GM18951 (cell line): ENCODE results near the gene ANKS1B.
"Not testable (repeated sequence)": the region's sequence is repeated elsewhere in the genome, so short reads cannot be mapped to it uniquely, and the experiment has no call there.

ENCODE experiments used
- POLR2A ChIP-seq: IDR thresholded peaks from 4 replicates; pipeline ENCODE4 v1.6.1; 2011; ENCODE audit warnings: mild to moderate bottlenecking; ENCODE audit not compliant: insufficient read length, insufficient read depth; ENCODE audit errors: extremely low read depth
- in situ Hi-C: fragments of 300-500 bp; cut with MboI; formaldehyde crosslinking; loops from one replicate; pipeline ENCODE4 v1.12.0; 2022; ENCODE audit warnings: low sequenced_read_pairs, mixed read lengths, inconsistent platforms; ENCODE audit not compliant: unreplicated experiment

ANKS1B gene

GRCh38 chr12:99984271-99985128, at the start of gene ANKS1B:
Gene ANKS1B (minus strand): TSS chr12:99984936. CDS start chr12:99984237, 699 bp downstream.
- in situ Hi-C loops, result no loop called here
- TF ChIP-seq POLR2A, result no peak

GRCh38 chr12:100031836-100032235, 47.1 kb upstream of the ANKS1B start:
- TF ChIP-seq POLR2A, result no peak
- in situ Hi-C loops, result no loop called here

- no peak for TF ChIP-seq POLR2A
- in situ Hi-C loops, result no loop called here
Observed at GRCh38 chr12:100027671-100028070, 42.9 kb upstream of the ANKS1B start.

GRCh38 chr12:100026241-100026640, 41.5 kb upstream of the ANKS1B start:
- in situ Hi-C loops, result no loop called here
- TF ChIP-seq POLR2A, result no peak

- in situ Hi-C loops, result no loop called here
Observed at GRCh38 chr12:100024974-100025555, 40.3 kb upstream of the ANKS1B start.

GRCh38 chr12:100020370-100020769, 35.6 kb upstream of the ANKS1B start:
- in situ Hi-C loops, result no loop called here
- TF ChIP-seq POLR2A, result no peak

More at GRCh38 chr12:100024974-100025555, 40.3 kb upstream of the ANKS1B start:
- no peak for TF ChIP-seq POLR2A

GRCh38 chr12:100017056-100017455, 32.3 kb upstream of the ANKS1B start:
- no peak for TF ChIP-seq POLR2A
- in situ Hi-C loops, result no loop called here

- in situ Hi-C loops, result not testable (repeated sequence)
Observed at GRCh38 chr12:100016304-100016703, 31.6 kb upstream of the ANKS1B start.

- in situ Hi-C loops, result not testable (repeated sequence)
Observed at GRCh38 chr12:100005846-100006245, 21.1 kb upstream of the ANKS1B start.

GRCh38 chr12:99997806-99998205, 13.1 kb upstream of the ANKS1B start:
- in situ Hi-C loops, result no loop called here
- TF ChIP-seq POLR2A, result no peak

GRCh38 chr12:99996095-99996494, 11.4 kb upstream of the ANKS1B start:
- no peak for TF ChIP-seq POLR2A
- in situ Hi-C loops, result no loop called here

GRCh38 chr12:99985631-99986030, 895 bp upstream of the ANKS1B start:
- in situ Hi-C loops, result no loop called here
- no peak for TF ChIP-seq POLR2A

- no peak for TF ChIP-seq POLR2A
- in situ Hi-C loops, result no loop called here
Observed at GRCh38 chr12:99985129-99985570, 414 bp upstream of the ANKS1B start.
